HG02973 (cell line): ENCODE measurements around the gene ADISSP.

Source experiments
- ATAC-seq: cut with Tn5 transposase; IDR thresholded peaks from one replicate; pipeline ENCODE4 v1.9.1; 2021; ENCODE audit warnings: moderate library complexity; ENCODE audit not compliant: unreplicated experiment

ADISSP gene

DNA sequence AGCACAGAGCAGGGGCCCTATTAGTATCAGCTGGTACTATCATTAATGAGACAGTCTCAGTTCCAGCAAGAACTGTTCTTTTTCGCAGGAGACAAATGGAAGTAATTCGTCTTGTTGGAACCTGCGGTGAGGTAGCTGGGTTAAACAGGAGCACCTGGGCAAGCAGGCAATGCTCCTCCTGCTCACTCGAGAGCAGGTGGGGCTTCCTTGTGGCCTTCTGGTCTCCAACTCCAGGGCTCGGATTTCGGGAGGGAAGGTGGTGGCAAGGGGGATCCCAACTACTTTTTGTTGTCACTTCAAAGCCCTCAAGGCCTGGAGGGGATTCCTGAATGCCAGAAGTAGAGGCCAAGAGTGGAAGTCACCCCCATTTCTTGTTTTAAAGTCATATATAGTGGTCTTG lies 15.0 kb upstream of the ADISSP start:
- no peak for ATAC-seq

GRCh38 chr20:3781153-3781910 lies 13.8 kb upstream of the ADISSP start, which contains the start of gene SPEF1:
SPEF1 (minus strand) TSS chr20:3781448; CDS start chr20:3781287, 161 bp downstream.
- no peak for ATAC-seq

- ATAC-seq: no peak
These were observed 11.4 kb upstream of the ADISSP start for GRCh38 chr20:3778976-3779375.

DNA sequence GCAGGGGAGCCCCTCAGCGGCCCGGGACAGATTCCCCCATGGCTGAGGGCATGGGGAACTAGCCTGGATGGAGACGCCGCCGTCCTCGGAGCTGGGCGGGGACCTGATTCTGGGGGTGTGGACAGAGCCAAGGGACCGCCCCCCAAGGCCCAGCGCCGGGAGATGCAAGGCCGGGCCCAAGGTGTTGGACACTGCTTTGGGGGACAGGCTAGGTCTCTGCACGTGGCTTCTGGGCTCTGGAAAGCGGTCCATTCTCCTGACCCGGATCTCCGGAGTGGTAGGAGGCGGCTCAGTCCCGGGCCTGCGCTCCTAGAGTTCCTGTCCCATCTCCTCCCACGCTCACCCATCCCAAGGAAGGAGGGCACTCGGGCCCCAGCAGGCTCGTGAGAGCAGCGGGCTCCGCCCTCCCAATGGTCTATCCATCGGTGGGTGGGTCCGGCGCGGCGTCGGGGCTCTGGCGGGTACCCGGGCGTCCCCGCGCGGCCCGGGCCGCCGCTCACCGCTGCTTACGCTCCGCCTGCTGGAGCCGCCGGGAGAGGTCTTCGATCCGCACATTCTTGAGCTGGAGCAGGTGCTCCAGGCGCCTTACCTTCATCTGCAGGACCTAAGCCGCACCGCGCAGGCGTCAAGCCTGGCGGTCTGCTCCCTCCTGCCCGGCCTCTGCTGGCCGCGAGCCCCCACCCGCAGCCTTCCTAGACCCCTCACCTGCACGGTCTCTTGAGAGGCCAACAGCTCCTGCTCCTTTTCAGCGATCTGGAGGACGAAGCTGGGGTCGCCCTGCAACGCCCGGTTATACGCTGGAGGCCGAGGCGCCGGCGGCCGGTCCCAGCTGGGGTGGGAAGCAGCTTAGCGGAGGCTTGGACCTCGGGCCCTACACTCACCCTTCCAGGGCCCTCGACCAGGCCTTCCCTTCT lies 10.4 kb upstream of the ADISSP start:
- ATAC-seq: no peak

DNA sequence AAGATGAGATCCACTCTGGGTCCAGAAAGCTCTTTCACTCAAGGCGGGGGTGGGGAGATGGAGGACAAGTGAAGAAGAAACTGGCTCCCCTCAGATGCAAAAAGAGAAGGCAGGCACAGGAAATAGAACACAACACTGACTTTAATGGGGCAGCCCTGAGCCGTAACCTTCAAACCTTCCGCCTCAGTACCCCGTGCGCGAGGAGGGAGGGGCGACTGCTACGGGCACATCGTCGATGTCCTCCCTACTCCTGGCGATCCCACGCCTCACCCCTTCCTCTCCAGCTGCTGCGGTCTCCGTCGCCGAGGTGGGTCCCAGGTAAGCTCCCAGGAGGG lies 9.8 kb upstream of the ADISSP start:
- no peak for ATAC-seq

GRCh38 chr20:3775457-3776108 lies 8.0 kb upstream of the ADISSP start:
- no peak for ATAC-seq

GRCh38 chr20:3771552-3772058 lies 4.1 kb upstream of the ADISSP start:
- ATAC-seq: no peak

GRCh38 chr20:3768342-3769130 lies 983 bp upstream of the ADISSP start:
- ATAC-seq: peak; percentile 26

DNA sequence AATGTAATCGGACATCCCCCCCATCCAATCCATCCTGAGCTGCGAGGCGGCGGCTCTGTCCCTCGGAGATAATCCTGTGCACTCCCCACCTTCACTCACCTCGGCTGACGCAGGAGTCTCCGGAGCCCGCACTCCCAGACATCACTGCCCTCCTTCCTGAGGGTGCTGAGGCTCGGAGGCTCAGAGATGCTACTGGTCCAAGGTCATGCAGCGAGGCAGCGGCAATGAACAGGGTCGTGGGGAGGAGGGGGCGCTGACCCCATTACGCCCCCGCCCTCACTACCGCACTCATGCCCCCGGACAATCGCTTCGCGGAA lies 485 bp downstream of the ADISSP start:
- ATAC-seq: no peak

GRCh38 chr20:3766422-3767109 lies 987 bp downstream of the ADISSP start:
- ATAC-seq: no peak

DNA sequence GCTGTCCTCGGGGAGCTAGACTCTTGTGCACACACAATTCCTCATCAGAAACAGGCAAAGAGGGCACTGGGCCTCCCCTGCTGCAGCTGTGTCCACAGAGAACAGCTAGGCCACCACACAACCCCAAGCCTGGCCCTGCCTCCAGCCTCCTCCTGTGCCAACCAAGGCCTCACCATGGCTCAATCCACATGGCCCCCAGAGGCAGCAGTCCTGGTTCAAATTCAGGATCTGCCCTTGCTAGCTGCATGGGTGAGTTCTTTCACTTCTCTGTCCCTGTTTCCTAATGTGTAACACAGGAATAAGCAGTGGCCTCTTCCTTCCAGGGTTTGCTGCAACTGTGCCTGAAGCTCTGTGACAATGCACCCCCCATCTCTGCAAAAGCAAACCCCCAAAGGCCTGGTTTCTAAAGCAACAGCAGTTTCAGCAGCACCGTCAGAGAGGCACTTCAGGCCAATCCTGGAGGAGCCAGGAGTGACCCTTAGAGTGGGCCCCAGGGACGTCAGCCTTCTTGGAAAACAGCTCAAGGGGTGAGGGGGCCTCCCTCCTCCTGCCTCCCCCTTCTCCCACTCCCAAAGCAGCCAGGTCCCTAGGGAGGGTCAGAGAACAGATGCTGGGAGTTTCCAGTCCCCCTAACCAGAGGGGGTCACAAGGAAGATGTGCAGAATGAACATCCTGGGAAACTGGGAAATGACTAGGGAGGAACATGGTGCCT lies 2.2 kb downstream of the ADISSP start:
- no peak for ATAC-seq

DNA sequence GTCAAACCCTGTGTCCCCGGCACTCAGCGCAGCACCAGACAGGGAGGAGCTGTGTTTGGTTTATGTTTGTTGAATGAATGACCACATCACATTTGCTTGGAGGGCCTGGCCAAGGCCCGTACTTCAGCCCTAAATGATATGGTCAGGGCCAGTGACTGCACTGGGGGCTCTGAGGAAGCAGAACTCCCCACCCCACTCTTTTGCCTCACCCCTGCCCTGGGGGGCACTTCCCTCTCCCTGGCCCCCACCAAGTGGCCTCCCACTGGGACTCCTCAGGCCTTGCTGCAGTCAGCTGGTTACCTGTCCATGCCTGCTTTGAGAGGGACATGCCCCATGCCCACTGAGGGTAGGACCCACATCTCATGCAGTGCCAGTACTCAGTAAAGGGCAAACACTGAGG lies 2.9 kb downstream of the ADISSP start:
- no peak for ATAC-seq

GRCh38 chr20:3763671-3764601 lies 3.6 kb downstream of the ADISSP start:
- ATAC-seq: no peak

DNA sequence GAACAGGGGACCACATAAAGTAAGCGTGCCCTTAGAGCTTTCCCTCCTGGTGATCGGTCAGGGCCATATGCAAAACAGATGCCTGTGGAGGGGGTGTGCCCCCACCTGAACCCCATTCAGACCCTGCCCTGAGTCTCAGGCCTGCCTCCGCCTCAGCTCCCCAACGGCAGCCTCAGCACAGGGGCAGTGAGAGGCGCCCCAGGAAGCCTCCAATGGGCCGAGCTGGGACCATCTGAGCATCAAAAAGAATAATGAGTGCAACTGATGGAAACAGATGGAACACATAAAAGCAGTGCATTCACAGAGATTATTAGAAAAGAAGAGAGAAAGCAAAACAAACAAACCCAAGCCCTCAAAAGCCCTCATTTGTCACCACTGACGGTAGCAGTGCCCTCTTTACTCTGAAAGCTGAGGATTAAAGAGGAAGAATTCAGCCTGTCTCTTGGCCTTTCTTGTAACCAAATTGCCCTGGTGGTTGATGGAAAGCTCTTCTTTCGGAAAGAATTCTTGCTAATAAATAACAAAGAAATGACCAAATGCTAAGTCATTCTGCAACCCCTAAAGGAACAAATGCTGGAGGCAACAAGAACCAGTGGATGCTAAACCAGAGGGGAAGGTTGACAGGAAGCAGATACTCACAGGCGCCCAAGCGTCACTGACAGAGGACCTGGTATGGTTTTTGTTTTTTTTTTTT lies 6.8 kb downstream of the ADISSP start:
- no peak for ATAC-seq

- ATAC-seq: no peak
These were observed 7.7 kb downstream of the ADISSP start for GRCh38 chr20:3759884-3760283.

GRCh38 chr20:3759316-3759823 lies 8.2 kb downstream of the ADISSP start:
- ATAC-seq: no peak

DNA sequence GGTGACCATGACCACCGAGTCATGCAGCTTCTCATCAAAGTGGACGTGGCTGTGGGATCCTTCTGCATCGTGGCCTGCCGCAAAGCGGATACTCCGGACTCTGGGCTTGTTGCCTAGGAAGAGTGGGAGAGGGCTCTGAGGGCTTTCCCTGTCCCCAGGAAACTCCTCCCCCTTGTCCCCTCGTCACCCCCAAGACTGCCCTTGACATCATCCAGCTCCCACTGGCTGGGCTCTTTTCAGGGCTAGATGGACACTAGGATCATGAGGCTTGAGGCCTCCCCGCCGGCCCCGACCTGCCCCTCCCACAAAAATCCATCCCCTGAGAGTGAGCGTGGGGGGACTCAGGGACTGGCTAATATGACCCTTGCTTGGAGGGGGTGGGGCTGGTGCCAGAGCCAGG lies 9.0 kb downstream of the ADISSP start:
- no peak for ATAC-seq

DNA sequence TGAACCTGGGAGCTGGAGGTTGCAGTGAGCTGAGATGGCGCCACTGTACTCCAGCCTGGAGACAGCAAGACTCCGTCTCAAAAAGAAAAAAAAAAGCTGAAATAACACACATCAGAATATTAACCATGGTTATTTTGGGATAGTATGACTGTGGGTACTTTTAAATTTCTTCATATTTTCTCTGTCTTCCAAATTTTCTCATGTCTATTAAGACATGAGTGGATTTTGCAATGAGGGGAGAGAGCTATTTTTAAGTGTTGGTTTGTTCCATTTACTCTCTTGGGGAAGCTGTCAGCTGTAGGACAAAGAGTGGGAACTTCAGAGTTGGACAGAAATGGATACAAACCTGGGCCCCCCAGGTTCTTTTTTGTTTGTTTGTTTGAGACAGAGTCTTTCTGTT lies 10.3 kb downstream of the ADISSP start:
- ATAC-seq: no peak
